ENCODE results near the gene PIEZO1.

PIEZO1 gene

DNA sequence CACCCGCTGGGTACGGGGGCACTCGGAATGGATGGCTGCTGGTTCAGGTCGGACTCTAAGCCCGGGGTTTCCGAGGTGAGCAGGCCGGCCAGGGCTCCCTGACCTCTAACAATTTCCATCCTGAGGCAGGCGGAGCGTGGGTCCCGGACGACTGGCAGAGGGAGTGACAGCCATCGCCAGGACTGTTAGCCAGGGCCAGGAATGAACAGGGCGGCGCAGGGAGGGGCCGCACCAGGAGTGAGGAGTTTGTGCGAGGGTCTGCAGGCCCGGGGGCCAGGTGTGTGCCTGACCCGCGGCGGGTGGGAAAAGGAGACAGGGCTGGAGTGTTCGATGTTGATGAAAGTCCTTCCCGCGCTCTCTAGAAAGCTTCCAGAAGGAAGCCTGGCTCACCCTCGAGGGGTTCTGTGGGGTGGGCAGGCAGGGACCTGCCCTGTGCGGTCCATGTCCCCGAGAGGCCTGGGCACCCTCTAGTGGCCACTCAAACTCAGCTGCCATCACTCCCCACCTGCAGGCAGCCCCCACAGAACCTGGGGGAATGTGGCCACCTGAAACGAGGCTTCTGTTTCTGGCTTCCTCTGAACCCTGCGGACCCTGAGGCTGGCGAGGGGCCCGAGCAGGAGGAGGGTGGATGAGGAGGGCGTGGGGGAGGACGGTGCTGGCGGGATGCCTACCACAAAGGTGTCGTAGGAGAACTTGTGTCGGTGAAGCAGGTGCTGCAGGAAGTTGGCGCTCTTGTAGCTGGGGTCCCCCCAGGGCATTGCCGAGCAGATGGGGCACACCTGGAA is 87.0 kb downstream of the PIEZO1 start:
- FAIRE-seq, result no peak

DNA sequence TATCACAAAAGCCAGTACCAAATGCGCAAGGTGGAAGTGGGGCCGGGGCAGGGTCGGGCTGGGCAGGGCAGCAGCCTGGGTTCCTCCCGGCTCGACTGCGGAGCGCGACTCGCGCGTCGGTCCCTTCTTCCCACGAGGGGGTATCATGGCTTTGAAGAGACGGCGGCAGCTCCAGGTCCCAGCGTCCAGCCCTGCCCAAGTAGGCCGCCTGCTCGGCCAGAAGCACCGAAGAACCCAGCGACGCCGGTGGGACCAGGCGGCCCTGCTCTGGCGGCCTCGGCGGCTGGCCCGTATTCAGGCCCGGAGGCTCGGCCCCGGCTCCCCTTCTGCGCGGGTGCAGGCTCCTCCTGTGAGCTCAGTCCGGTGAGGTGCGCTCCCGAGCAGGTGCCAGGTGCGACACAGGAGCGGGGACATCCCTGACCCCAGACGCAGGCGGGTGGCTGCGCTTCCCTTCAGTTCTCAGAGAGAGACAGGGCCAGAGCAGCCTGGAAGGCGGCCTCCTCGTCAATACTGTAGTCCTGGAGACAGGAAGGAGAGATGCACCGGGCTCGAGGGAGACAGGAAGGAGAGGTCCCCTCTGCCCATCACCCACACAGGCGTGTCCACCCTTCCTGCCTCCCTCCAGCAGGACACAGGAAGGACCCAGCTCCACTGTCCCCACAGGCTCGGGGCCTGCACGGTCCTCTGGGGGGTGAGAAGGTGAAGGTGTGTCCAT is 87.7 kb downstream of the PIEZO1 start:
- FAIRE-seq, result no peak

DNA sequence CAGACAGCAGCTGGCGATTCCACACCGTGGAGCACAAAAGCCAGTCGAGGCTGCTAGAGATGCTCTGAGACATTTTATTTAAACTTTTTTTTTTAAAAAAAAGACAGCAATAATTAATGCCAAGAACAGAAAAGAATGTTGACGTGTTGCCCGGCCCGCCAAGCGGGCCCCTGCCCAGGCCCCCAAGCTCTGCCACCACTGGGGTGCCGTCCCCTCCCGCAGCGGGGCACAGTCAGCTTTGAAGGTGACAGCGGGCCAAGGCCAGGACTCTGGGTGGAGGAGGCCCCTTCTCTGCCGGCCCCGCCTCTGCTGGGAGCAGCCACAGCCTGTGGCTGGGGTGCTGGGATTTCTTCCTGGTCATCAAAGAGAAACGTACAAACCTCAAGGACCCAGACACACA is 88.6 kb downstream of the PIEZO1 start:
- no peak for FAIRE-seq

DNA sequence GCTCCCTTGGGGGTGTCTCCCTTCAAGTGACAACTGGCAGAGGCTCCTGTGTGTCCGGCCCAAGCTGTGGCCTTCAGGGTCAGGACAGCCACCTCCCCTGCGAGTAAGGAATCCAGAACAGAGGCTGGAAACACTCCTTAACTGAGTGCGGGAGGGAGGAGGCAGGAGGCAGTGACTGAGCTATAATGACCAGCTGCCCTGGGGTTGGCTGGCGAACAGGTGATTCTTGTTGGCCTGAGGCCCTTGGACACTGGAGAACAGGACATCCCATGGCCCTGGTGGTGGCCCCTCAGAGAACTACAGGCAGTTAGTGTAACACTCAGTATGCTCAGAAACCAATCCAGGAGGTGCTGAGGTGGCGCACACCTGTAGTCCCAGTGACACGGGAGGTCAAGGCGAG is 89.3 kb downstream of the PIEZO1 start:
- FAIRE-seq, result no peak

DNA sequence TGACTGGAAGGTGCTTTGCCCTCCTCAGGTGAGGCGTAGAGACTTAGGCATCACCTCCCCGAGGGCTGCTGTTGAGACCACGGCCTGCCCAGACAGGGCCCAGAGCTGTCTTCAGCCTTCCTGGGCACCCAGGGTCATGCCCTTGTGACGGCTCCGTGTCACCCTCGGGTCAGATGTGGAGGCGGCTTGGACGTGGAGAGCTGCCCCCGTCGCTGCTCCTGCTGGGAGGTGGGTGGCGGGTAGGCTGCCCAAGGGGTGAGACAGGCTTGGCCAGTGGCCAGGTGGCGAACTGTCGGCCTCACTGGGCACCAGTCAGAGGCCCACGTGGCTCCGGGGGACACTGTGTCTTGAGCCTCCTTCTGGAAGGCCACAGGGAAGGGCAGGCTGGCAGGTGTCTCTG is 89.8 kb downstream of the PIEZO1 start:
- FAIRE-seq, result no peak

DNA sequence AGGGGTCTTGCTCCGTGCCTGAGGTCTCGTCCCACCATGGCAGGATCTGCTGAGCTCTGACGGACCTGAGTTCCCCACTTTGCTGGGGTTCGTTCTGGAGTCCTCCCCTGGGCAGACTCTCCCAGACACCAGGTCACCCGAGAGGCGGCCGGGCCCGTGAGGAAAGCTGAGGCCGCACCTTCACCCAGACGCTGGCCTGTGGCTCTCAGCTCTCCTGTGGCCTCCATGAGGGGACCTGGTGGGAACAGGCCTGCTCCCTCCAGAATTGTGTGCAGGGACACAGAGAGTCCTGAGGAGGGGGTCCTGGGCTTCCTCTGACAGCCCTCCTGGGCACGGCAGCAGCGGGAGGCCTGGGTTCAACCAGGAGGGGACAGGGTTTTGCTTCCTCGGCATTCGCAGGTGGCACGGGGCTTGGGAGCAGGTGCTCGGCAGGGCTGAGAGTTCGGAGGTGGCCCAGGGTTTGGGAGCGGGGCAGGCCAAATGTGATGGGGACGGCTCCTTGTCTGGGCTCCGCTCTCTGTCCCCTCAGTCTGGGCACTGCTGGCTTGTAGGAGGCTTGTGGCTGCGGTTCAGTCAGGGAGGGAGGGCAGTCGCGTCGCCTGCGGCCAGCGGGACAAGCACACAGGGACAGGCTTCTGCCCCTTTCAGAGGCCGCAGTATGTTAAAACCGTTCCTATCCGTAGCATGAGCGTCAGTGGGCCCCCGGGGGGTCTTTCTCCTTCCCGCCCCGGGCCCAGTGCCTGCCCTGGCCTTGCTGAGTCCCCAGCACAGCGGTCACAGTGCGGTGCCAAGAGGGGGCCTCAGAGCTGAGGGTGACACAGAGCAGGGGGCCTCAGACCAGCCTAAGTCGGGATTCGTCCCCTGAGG is 90.6 kb downstream of the PIEZO1 start:
- FAIRE-seq, result no peak

DNA sequence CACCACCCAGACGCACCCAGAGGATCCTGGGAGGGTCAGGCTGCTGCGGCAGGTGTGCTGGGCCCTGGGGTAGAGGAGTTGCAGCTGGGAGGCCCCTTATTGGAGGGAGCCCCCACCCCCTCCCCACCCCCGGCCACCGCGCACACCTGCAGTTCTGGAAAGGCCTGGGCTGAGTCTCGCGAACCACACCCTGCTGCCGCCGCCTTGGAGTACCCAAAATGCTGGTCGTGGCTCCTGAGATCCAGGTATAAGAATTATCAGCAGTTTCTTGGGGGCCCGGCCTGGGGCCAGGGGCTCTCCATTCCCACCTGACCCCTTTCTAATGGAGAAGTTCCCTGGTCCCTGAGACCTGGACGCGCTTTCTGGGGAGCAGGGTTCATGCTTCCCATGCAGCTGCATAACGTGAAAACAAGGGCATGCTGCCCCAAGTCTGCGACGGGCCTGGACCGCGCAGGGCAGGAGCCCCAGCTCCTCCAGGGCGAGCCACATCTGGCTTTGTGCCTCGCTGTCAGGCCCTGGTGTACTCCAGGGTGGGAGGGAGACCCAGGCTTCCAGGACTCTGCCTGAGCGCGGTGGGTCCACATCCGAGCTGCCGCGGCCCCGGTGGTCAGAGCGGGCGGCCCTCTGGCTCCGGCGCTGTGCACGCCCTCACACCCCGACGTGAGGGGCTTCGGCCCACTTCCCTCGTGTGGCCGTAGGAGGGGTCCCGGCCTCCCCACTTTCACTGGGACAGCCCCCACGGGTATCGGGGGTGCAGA is 91.4 kb downstream of the PIEZO1 start:
- no peak for FAIRE-seq

DNA sequence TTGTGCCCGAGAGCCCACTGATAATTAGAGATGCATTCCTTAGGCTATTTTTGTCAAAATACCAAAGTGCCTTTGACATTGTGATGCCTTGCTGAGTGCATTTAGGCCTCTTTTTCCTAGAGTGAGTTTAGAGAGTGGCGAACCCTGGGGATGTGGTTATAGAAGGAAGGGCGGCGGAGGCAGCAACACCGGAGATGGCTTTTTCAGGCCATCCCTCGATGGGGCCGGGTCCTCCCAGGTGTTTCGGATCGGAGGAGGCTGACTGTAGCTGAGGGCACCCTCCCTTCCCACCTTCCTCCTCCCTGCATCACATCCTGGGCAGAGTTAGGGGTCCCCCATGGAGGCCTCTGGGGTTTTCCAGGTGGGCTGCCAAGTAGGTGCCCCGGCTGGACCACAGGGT is 92.2 kb downstream of the PIEZO1 start:
- FAIRE-seq, result no peak

DNA sequence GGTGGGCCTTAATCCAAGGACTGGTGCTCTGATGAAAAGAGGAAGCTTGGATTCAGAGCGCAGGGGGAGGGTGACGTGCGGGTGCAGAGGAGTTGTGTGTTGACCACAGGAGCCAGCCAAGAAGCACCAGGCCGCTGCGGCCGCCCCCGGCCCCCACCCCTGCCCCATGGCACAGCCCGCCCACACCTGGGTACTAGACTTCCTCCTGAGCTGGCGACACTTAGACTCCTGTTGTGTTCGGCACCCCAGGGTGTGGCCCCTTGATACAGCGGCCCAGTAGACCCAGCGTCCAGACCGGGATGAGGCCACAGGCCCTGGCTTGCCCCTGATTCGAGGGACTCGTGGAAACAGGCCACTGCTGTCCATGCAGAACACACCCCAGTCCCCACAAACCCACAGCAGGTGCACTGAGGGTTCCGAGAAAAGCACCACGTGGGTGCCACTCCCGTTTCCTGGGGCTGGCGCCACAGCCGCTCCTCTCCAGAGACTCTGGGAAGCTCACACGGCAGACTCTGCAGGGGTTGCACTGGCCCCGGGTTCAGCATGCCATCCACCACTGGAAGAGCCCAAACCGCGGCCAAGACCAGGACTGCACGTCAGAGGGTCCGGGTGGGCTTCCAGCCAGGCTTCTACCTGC is 93.0 kb downstream of the PIEZO1 start:
- no peak for FAIRE-seq

DNA sequence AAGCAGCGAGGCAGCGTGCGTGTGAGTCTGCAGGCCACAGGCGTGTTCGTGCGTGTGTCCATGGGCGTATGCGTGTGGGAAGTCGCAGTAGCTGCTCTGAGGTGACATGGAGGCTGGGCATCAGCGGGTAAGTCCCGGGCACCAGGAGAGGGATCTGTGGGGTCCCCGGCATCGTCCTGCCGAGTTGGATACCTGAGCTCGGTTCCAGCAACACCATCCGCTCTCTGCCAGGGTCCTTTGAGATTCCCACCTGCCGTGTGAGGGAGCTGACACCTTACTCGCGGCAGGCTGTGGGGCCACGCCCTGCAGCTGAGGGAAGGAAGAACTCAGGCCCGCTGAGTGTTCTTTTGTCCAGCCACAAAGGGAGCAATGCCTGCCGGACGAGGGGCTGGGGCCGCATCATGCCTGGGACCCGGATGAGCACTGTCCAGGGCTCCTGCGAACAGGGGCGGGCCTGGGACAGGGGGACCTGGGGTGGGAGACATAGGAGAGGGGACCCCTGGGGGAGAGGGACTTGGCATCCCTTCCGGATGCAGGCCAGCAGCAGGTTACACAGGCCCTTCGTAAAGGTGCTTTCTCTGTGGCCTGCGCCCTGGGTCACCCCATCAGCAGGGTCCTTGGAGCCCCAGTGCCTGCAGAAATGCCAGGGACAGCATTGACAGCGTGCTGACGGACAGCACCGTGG is 93.7 kb downstream of the PIEZO1 start:
- FAIRE-seq, result no peak

DNA sequence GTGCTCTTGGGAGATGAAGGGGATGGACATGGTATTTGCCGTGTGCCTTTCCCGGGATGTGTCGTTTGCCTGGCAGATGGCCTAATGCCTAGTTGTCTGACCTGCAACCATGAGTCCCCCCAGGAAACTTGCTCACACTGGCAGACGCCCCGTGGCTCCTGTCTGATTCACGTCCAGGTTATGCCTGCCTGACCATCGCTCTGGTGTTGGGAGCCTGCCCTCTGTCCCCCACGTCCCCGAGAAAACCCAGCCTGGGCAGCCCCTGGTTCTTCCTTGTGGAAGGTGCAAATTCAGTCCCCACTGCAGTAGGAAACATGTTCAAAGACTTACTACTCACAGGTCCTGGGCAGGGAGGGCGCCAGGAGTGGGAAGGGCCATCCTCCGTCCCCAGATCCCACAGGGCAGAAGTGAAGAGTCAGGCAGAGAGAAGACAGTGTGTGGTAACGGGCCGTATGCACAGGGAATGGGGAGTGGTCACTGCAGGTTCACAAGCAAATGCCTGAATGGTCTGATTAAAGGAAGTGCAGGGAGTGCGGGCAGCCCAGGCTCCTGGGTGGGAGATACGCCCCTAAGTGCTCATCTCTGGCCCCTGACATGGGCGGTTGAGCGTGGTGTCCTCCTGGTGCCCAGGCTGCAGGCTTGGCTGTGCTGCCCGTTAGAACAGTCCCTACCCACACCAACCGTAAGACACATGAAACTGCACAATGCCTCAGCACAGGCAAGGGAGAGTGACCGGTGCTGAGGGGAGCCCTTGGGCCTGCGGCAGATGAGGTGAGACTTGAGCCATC is 94.5 kb downstream of the PIEZO1 start:
- FAIRE-seq, result no peak

DNA sequence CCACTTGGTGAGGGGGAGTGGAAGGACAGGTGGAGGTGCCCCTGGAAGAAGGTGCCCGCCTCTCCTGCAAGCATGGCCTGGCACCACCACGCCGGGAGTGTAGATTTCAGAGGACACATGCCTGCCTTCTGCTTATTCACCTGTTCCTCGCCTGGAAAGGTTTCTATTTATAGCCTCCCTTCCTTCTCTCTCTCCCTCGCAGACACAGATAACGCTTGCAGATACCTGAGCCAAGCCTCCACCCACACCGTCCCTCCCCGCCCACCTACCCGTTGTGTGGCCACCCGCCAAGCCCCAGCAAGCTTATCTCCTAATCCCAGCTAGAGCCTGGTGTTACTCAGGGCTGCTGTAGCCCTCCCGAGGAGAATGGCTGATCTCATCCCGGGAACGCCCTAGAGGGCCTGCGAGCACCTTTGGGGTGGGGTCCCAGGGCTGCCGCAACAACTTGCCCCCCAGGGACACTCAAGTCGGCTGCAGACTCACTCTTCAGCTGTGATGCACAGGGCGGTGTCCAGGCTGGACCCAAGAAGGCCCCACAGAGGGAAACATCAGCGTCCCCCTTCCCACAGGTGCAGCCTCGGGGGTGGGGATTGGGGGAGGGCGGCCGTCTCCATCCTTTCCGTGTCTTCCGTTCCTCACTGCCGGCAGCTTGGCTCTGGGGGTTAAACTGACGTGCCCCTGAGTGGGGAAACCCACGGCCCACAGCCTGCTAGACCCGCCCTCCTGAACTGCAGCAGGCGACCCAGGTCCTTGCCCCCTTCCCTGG is 96.8 kb downstream of the PIEZO1 start:
- no peak for FAIRE-seq

DNA sequence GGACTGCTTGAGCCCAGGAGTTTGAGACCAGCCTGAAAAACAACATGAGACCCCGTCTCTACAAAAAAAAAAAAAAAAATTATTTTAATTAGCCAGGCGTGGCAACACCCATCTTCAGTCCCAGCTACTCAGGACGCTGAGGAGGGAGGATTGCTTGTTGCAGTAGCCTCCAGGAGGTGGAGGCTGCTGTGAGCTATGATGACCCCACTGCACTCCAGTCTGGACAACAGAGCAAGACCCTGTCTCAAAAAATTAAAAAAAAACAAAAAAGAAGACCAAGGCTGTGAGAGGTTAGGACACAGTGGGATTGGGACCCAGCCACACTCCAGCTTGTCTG is 97.4 kb downstream of the PIEZO1 start:
- FAIRE-seq, result no peak

DNA sequence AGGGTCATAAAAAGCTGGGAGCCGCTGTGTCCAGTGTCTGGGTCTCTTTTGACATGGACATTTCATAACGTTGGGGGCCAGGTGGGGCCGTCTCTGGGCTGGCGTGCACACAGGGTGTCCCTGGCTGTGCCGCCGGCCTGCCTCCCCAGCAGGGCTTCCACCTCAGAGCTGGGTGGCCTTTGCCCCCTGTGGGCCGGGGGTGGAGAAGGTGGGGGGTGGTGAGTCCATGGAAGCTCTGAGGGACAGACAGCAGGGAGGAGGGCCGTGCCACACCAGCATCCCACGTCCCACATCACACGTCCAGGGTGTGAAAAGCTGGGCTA is 97.8 kb downstream of the PIEZO1 start:
- no peak for FAIRE-seq

DNA sequence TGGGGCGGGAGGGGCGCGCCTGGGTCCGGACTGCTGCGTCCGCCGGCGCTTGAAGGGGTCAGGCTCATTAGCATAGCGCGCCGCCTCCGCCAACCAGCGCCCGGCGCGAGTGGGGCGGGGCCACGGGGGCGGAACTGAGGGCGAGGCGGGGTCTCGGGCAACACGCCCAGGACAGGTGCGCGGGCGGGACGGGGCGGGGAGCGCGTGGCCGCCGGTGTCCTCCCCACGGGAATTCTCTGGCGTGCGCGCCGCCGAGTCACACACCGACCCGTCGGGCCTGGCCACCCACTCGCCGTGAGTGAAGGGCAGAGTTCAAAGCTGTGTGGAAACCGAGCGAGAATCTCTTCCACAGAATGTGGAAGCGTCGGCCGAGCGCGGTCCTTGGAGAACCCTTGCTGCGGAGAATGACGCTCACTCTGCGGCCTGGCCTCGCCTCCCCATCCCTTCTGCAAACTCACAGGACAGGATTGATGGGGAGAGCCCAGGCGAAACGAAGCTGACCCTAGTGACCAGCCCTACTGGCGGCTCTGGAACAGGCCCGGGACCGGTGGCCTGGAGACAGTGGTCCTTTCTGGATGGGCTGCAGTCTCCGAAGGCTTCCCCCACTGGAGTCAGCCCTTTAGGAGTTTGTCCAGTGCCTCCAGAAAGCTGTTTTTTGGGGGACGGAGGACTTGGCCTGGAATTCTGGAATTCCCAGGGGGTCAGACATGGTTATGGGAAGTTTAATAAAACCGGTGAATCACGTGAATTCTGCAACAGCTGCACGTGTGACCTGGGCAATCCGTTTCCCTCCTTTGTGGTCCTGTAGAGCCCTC is 98.4 kb downstream of the PIEZO1 start, which contains the start of gene SNAI3:
Gene SNAI3 (minus strand): TSS at position 69 of the 815 bp plus-strand sequence. CDS start 101 bp downstream, outside the sequence.
- no peak for FAIRE-seq

DNA sequence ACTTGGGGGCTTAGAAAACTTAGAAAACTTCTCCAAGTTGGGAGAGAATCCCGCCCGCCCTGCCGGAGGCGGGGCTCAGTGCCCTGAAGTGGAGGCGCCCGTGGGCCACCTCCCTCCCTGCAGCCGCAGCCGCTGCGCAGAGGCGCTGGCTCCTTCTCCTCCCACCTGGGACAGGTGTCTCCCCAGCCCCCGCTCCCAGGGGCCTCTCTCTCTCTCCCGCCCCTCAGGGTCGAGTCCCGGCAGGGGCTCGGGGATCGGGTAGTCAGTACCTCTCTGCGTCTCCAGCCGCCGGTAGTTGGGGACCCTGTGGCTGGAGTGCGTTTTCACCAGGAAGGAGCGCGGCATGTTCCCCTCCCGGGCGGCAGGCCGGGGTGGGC is 99.0 kb downstream of the PIEZO1 start:
- no peak for FAIRE-seq

DNA sequence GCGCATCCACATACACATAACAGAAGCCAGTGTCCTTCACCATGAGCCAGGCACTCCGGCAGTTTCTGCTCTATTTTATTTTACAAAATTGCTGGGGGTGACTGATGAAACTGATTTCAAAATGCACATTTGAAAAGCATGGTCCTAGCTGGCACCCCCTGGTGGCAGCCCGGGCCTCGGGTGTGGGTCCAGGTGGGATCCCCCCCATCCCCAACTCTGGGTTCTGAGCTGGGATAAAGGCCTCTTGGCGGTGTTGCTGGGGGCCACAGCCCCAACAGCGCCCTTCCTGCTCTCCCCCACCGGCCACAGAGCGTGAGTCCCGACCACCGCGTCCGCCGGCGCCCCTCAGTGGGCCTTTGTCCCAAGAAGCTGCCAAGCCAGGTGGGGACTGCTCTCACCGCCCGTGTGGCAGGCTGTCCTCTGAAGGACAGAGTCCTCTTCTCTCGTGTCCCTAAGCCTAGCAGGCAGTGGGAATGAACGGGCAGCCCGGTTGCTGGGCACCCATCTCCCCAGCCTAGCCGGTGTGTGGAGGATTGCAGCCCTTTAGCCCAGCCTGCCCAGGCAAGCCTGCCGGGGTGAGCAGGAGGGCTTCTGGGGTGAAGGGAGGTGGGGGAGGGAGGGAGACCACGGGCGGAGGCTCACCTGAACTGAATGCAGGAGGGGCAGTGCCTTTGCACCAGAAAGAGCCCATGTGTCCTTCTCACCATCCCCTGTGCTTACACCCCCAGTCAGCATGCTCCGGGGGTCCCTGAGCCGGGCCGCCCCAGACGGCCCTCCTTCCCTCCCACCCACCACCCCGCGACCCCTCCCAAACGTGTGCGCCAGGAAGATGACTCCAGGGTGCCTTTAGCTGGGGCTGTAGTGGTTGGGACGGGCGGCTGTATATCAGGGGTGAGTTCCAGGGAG is 99.6 kb downstream of the PIEZO1 start:
- FAIRE-seq, result no peak

DNA sequence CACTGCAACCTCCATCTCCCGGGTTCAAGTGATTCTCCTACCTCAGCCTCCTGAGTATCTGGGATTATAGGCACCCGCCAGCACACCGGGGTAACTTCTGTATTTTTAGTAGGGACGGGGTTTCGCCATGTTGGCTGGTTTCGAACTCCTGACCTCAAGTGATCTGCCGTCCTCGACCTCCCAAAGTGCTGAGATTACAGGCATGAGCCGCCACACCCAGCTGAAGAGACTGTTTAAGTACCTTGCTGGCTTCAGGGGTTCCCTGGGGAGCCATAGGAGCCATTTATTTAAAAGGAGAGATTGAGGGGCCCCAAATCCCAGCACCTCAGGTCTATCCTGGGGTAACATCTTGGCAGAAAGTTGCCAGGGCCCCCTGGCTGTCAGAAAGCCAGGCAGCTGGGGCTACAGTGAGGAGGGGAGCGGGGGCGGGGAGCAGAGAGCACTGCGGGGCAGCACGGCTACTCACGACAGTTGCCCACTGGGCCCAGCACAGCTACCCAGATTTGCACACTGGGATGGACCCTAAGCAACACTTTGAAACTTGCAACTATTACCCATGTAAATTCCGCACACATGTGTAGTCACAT is 100.4 kb downstream of the PIEZO1 start:
- no peak for FAIRE-seq

Data from G401.6 (cell line).